Erythroblast (primary cell): ENCODE measurements around the gene RAB28.

Experiments
- GATA1 ChIP-seq: IDR thresholded peaks from 2 replicates; pipeline ENCODE4 v1.6.1; 2011; ENCODE audit warnings: low read depth, mild to moderate bottlenecking, control low read depth, low read length, moderate library complexity
- POLR2A ChIP-seq: IDR thresholded peaks from 2 replicates; pipeline ENCODE4 v1.6.1; 2011; ENCODE audit warnings: mild to moderate bottlenecking, low read length

DNA sequence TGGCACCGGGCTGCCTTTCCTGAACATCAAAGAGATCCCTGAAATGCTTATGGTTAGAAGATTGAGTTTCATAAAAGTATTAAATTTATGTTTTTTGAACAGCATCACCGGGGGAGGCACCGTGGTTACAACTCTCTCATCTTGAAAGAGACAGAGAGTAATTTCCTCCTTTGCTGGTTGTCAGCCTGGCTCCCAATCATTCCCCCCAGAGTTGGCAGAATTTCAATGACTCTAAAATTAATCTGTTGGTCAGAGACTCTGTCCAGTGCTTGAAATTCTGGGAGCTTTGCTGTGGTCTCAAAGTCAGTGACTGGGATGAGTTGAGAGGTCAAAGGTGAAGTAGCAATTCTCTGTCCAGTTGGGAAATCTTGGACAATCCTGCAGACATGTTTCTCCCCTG, 135.9 kb downstream of the RAB28 start:
- TF ChIP-seq POLR2A (no peak), GATA1 (no peak)
